ENCODE results near the gene COX17.
A peak's percentile ranks its signal among the peaks of the same experiment; 100 is the strongest.
"Not testable (repeated sequence)": the region's sequence is repeated elsewhere in the genome, so short reads cannot be mapped to it uniquely, and the experiment has no call there.

Gene COX17

DNA sequence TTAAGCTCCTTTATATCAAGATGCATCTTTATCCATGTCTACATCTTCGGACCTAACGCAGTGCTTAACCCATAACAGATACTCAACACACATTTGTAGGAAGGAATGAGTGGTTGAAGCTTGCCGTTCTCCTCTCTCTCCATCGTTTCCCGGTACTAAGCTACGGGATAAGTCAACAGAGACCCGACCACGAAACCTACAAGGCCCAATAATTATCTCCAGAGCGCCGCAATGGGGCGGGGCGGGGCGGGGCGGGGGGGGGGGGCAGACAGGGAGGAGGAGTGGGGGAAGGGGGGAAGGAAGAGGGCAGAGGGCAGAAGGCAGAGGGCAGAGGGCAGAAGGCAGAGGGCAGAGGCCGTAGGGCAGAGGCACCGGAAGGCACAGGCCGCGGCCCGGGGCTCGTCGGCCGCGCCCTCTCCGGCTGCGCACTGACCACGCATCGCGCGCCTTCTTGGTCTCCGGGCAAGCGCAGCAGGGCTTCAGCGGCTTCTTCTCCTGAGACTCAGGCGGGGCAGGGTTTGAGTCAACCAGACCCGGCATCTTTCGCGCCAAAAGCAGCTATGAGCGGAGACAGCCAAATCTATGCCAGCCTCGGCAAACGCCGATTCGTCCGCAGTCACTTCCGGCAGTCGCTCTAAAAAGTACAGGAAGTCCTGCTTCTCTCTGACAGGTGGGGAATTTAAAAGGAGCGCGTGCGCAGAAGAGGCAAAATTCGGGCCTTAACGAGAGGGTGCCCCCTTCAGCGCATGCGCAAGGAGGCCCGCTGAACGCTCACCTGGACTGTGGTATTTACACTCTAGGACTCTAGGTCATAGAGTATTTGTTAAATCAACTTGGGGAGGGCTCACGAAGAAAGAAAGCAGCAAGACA is at the start of gene COX17:
TSS of gene COX17 (minus strand) at position 636 of the 870 bp plus-strand sequence. CDS start at position 540, 96 bp downstream.
- peak; percentile 90 for FAIRE-seq

DNA sequence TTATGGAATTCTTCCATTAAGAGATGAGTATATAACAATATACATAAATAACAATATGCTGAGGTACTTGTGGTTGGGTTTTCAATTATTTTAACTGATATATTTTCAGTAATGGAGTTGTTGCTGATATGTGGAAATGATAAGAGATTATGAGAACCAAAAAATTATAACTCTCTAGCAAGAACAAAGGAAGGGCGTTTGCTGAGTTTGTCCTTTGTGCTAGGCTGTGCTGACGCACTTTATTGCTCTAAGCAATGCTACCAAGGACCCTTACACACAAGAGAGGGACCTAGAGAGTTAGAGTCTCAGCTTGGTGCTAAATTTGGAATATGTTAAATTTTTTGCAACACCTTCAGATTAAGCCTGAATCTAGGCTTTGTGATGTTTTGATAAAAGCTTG is 49.7 kb upstream of the COX17 start:
- no peak for FAIRE-seq

DNA sequence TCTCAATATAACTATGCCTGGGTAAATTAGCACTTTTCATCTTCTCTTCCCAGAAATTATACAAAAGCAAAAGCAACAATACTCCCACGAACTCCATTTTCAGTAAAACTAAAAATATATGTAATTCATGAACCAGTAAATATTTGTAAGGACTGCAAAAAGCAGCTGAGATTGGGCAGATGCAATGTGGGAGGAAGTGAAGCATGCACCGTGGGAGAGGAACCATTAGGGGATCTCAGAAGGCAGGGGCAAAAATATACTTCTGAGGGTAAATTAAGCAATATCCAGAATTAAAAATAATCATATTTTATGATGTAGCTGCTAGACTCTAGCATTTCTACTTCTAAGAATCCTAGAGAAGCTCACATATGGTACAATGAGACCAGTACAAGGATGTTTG is 45.8 kb upstream of the COX17 start:
- FAIRE-seq: no peak

- no peak for FAIRE-seq
Measured at GRCh38 chr3:119717520-119717919, 40.3 kb upstream of the COX17 start.

- FAIRE-seq: no peak
Measured at GRCh38 chr3:119716998-119717397, 39.8 kb upstream of the COX17 start.

DNA sequence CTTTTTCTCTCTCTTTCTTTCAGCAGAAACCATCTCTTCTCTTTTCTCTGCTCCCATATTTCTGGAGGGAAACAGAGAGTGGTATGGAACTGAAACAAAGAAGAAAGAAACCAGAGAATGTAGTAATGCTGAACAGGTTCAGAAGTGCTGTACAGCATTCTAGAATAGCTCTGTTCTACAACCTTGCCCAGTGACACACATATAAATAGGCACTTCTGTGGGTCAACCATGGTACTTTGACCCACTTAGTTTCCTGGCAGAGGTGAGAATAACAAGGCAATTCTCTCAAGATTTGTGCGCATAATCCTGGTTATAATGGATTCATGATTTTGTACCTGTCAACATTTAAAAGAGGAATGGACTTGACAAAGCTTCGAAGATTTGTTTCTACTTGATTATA is 37.9 kb upstream of the COX17 start:
- no peak for FAIRE-seq

- FAIRE-seq: no peak
Measured at GRCh38 chr3:119703820-119704531, 26.8 kb upstream of the COX17 start.

GRCh38 chr3:119702530-119703527 is 25.6 kb upstream of the COX17 start, which contains the start of gene CFAP91:
CFAP91 (plus strand) TSS chr3:119703022; CDS start chr3:119703099, 77 bp downstream.
- no peak for FAIRE-seq

GRCh38 chr3:119700920-119701734 is 23.9 kb upstream of the COX17 start:
- no peak for FAIRE-seq

DNA sequence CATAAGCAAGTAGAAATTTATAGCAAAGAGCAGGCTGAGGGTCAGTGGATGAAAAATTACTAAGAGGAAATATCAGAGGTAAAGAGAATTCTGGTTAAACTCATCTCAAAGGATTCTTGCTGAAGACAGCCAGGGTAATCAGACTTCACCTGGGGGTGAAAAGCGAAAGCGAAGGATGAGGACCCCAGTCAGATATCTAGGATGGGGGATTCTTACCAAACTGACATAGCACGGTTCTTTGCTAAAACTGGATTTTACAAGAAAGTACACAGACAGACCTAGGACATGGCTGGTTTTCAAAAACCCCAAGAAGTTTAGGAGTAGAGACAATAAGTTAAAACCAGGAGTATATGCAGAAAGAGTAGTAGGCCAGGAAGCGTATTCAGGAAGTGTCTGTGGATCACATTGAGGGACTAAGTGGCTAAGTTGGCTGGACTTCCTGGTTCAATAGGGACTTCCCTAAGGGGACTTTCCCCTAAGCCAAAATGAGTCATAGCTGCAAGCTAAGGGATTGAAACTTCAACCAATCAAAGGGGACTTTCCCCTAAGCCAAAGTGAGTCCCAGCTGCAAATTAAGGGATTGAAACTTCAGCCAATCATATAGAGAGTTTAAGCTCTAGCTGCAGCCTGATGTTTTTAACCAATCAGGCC is 23.2 kb upstream of the COX17 start:
- no peak for FAIRE-seq

- FAIRE-seq: no peak
Measured at GRCh38 chr3:119697394-119697793, 20.2 kb upstream of the COX17 start.

DNA sequence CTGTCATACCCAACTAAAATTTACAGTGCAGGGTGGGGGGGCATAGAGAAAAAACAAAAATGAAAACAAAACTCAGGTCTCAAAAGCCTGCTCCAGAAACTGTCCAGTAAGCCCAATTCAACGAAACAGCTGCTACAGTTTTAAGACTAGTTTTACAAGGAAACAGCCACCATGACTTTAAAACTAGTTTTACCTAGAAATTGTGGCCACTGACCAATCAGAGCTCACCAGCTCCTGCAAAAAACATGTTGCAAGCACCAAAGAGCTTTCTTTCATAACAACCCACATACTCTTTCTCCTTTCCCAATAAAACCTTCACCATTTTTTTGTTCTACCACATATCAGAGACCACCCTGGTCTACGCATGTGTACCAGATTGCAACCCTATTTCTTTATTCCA is 18.3 kb upstream of the COX17 start:
- no peak for FAIRE-seq

GRCh38 chr3:119690043-119690656 is 12.9 kb upstream of the COX17 start:
- FAIRE-seq: no peak

DNA sequence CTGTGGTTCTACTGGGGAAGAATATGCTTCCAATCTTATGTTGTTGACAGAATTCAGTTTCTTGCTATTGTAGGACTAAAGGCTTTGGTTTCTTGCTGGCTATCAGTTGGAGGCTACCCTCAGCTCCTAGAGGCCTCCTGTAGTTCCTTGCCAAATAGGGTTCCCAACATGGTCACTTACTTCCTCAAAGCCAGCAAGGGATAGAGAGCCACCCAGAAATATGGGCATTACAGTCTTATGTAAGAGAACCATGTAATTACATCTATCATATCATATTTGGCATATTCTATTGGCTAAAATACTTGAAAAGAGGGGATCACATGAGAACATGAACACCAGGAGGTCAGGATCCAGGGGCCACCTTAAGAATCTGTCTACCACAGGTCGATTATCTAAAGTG is 6.2 kb upstream of the COX17 start:
- FAIRE-seq: no peak

- FAIRE-seq: peak; percentile 18
Measured at GRCh38 chr3:119681279-119681678, 4.1 kb upstream of the COX17 start.

DNA sequence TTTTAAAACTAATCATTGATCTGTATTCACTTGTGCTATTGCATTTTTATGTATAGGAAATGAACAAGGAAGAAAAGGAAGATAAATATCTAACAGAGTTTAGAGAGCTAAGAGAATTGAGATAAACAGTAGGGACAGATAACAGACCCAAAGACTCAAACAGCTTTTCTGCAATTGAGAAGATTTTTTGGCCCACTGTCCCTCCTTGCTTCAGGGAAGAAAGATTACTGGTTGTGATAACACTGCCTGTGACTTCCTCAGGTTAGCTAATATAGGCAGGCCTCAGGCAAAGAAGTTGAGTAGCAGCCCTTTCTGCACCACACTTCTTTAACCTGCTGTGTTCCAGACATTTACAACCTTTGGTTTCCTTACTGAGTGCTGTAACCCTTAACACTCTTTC is 2.7 kb upstream of the COX17 start:
- FAIRE-seq: no peak

DNA sequence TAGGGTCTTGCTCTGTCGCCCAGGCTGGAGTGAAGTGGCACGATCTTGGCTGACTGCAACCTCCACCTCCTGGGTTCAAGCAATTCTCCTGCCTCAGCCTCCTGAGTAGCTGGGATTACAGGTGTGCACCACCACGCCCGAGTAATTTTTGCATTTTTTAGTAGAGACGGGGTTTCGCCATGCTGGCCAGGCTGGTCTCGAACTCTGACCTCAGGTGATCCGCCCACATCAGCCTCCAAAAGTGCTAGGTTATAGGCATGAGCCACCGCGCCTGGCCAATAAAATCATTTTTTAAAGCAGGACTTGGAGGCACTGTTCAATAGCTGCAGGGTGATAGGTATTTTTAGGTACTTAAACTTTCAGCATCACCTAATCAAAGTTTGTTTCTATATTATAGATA is 1.0 kb upstream of the COX17 start:
- not testable (repeated sequence) for FAIRE-seq

DNA sequence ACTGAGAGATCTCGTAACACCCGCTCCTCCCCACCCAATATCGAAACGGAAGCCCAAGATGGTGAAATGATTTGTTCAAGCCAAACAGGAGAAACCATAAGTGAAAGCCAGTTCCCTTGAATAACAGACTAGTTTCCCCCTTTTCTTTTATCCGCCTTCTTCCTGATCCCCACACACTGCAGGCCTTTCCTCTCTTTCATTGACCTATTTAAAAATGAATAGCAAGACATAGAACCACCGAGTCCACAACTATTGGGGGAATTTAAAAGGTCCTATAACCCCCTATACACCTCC is 382 bp upstream of the COX17 start:
- FAIRE-seq: no peak

- FAIRE-seq: no peak
Measured at GRCh38 chr3:119676020-119676419, 1.2 kb downstream of the COX17 start.

DNA sequence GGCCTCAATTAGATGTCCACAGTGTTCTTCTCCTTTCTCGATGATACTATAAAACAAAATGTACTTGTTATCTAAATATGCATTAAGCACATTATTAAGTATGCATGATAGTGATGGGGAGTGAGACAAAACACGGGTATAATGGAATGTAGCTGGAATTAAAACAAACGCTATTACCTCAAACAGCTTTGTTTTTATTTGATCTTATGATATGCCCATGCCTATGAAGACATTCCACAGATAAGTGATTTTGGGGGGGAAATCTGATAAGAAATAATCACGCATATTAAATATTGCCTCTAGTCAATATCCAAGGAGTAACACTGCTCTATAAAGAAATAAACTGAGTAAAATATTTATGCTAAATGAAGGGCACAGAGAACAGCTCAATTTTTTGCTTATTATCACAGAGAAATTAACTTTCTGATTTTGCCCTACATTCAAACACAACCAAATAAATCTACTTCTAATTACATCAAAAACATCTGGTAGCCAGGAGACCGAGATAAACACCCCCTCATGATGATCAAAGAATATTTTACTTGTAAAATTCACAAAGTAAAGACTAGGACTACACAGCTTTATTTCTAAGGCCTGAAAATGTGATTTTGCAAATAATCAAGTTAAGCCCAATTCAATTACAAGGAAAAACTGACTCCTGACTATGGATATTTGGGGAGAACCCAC is 1.9 kb downstream of the COX17 start:
- FAIRE-seq: no peak
